GM12878 (cell line): ENCODE results near the gene GLA.

ENCODE experiments used
- CTCF ChIP-seq, 3 experiments: IDR thresholded peaks in 2 of 3; conservative IDR thresholded peaks in 1 of 3; 2 replicates each; pipeline ENCODE4 v1.5.1; 2011; ENCODE audit warnings: low read depth in 3 of 3, low read length in 3 of 3, mild to moderate bottlenecking in 3 of 3, control low read depth in 2 of 3, moderate library complexity in 2 of 3, inconsistent platforms in 1 of 3, mixed read lengths in 1 of 3; ENCODE audit not compliant: control insufficient read depth in 2 of 3, insufficient read depth in 1 of 3; ENCODE audit errors: extremely low read depth in 1 of 3
- MAX ChIP-seq: IDR thresholded peaks from 2 replicates; pipeline ENCODE4 v1.6.1; 2012; ENCODE audit warnings: low read depth, low read length, improper control_type of control experiment
- POLR2AphosphoS2 ChIP-seq: IDR thresholded peaks from 2 replicates; pipeline ENCODE4 v1.6.1; 2011; ENCODE audit warnings: low read depth, mild to moderate bottlenecking, low read length, improper control_type of control experiment, moderate library complexity
- RAD21 ChIP-seq: IDR thresholded peaks from 2 replicates; pipeline ENCODE4 v1.6.1; 2011; ENCODE audit warnings: mild to moderate bottlenecking, low read depth, low read length, moderate library complexity; ENCODE audit not compliant: insufficient read depth
- RFX5 ChIP-seq: IDR thresholded peaks from 2 replicates; pipeline ENCODE4 v1.6.1; 2011; ENCODE audit warnings: low read depth, low read length, improper control_type of control experiment
- TAF1 ChIP-seq: IDR thresholded peaks from 2 replicates; pipeline ENCODE4 v1.6.1; 2011; ENCODE audit warnings: mild to moderate bottlenecking, low read depth, low read length, borderline replicate concordance

- TF ChIP-seq RFX5 (no peak), TAF1 (no peak), MAX (no peak), CTCF (IDR thresholded peaks at IDR 0.05 in 2 of 3, conservative IDR thresholded peaks at IDR 0.05 in 1 of 3; ENCODE audit: control insufficient read depth in 2 of 3, extremely low read depth in 1 of 3, insufficient read depth in 1 of 3, low read depth in 3 of 3, low read length in 3 of 3) (no peak), RAD21 (no peak), POLR2AphosphoS2 (no peak)
Measured at GRCh38 chrX:101349193-101349562, 58.5 kb downstream of the GLA start.
